ENCODE data around the gene ID2. TPM values are rescaled to one million over a fixed set of nuclear protein-coding genes. Genes with fewer than 3 reads are reported as not detected.

Gene ID2
- total and polyA plus RNA-seq, 2 of the 13 experiments (the other 11 are each of a cell fraction or from before 2014, with no cell fraction given) = 214 to 719 TPM

GRCh38 chr2:8680822-8681760, 765 bp upstream of the ID2 start (continued):
- TF ChIP-seq ZNF784 (CRISPR knock-in tag; IDR thresholded peaks at IDR 0.05; ENCODE audit: borderline replicate concordance) = no peak
- peak; percentile 18; the same call in 1 of the 2 replicates for TF ChIP-seq ZBTB7A (CRISPR knock-in tag; IDR thresholded peaks at IDR 0.05)
- no peak for TF ChIP-seq ZNF691 (CRISPR knock-in tag; IDR thresholded peaks at IDR 0.05; ENCODE audit: borderline replicate concordance, low read depth)
- 0 out of 2 replicates have a peak, but pooled peaks have one; percentile 47 for TF ChIP-seq ZNF264 (CRISPR knock-in tag; IDR thresholded peaks at IDR 0.05)
- TF ChIP-seq YEATS4 (CRISPR knock-in tag; IDR thresholded peaks at IDR 0.05; ENCODE audit: borderline replicate concordance) = no peak
- no peak for TF ChIP-seq HNRNPUL1 (IDR thresholded peaks at IDR 0.05; ENCODE audit: low read depth, low read length)
- no peak for TF ChIP-seq RORA (CRISPR knock-in tag; IDR thresholded peaks at IDR 0.05)
- TF ChIP-seq NR2F1 (CRISPR knock-in tag; IDR thresholded peaks at IDR 0.05) = no peak
- no peak for TF ChIP-seq SP4 (CRISPR knock-in tag; IDR thresholded peaks at IDR 0.05)
- TF ChIP-seq RBAK (CRISPR knock-in tag; IDR thresholded peaks at IDR 0.05) = no peak
- TF ChIP-seq BRCA1 (CRISPR knock-in tag; IDR thresholded peaks at IDR 0.05) = no peak
- TF ChIP-seq KLF9 (CRISPR knock-in tag; IDR thresholded peaks at IDR 0.05; ENCODE audit: low read depth) = no peak
- TF ChIP-seq NR2F6 (IDR thresholded peaks at IDR 0.05) = no peak
- 0 out of 2 replicates have a peak, but pooled peaks have one; percentile 7 for TF ChIP-seq NR2F6 (CRISPR knock-in tag; IDR thresholded peaks at IDR 0.05)
- no peak for TF ChIP-seq KDM5A (IDR thresholded peaks at IDR 0.05; ENCODE audit: borderline replicate concordance, low read length)
- peak; percentile 85 for TF ChIP-seq CCAR2 (optimal IDR thresholded peaks at IDR 0.05; ENCODE audit: low read depth, low read length)
- 0 out of 2 replicates have a peak, but pooled peaks have one; percentile 11 for TF ChIP-seq FIP1L1 (IDR thresholded peaks at IDR 0.05; ENCODE audit: borderline replicate concordance, insufficient read depth, low read depth, low read length)
- TF ChIP-seq SNAPC4 (CRISPR knock-in tag; IDR thresholded peaks at IDR 0.05) = peak; percentile 86; the same call in 1 of the 2 replicates
- TF ChIP-seq ZSCAN21 (CRISPR knock-in tag; IDR thresholded peaks at IDR 0.05; ENCODE audit: borderline replicate concordance) = no peak
- no peak for TF ChIP-seq ARHGAP35 (CRISPR knock-in tag; IDR thresholded peaks at IDR 0.05; ENCODE audit: borderline replicate concordance)
- TF ChIP-seq ZBTB25 (CRISPR knock-in tag; IDR thresholded peaks at IDR 0.05) = peak; percentile 50; the same call in 1 of the 2 replicates

Data from HepG2 (cell line).